HL-60 (cell line): ENCODE data around the gene PPP1R16B.

Experiments used
- TF ChIP-seq, protein P1 (sequence below): IDR thresholded peaks from 2 replicates; pipeline ENCODE4 v1.6.1; 2012; ENCODE audit warnings: low read depth; ENCODE audit not compliant: insufficient replicate concordance
- TF ChIP-seq, protein P2 (sequence below): IDR thresholded peaks from one replicate; pipeline ENCODE4 v1.5.1; 2011; ENCODE audit warnings: low read length, control low read depth, inconsistent platforms; ENCODE audit not compliant: insufficient read depth

DNA sequence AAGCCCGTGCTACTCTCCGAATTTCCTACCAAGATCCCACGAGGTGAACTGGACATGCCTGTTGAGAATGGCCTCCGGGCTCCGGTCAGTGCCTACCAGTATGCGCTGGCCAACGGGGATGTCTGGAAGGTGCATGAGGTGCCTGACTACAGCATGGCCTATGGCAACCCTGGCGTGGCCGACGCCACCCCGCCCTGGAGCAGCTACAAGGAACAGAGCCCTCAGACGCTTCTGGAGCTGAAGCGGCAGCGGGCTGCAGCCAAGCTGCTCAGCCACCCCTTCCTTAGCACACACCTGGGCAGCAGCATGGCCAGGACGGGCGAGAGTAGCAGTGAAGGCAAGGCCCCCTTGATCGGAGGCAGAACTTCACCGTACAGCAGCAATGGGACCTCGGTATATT, 112.7 kb downstream of the PPP1R16B start:
- TF ChIP-seq, protein P1, sequence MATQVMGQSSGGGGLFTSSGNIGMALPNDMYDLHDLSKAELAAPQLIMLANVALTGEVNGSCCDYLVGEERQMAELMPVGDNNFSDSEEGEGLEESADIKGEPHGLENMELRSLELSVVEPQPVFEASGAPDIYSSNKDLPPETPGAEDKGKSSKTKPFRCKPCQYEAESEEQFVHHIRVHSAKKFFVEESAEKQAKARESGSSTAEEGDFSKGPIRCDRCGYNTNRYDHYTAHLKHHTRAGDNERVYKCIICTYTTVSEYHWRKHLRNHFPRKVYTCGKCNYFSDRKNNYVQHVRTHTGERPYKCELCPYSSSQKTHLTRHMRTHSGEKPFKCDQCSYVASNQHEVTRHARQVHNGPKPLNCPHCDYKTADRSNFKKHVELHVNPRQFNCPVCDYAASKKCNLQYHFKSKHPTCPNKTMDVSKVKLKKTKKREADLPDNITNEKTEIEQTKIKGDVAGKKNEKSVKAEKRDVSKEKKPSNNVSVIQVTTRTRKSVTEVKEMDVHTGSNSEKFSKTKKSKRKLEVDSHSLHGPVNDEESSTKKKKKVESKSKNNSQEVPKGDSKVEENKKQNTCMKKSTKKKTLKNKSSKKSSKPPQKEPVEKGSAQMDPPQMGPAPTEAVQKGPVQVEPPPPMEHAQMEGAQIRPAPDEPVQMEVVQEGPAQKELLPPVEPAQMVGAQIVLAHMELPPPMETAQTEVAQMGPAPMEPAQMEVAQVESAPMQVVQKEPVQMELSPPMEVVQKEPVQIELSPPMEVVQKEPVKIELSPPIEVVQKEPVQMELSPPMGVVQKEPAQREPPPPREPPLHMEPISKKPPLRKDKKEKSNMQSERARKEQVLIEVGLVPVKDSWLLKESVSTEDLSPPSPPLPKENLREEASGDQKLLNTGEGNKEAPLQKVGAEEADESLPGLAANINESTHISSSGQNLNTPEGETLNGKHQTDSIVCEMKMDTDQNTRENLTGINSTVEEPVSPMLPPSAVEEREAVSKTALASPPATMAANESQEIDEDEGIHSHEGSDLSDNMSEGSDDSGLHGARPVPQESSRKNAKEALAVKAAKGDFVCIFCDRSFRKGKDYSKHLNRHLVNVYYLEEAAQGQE, result no peak
- TF ChIP-seq, protein P2, sequence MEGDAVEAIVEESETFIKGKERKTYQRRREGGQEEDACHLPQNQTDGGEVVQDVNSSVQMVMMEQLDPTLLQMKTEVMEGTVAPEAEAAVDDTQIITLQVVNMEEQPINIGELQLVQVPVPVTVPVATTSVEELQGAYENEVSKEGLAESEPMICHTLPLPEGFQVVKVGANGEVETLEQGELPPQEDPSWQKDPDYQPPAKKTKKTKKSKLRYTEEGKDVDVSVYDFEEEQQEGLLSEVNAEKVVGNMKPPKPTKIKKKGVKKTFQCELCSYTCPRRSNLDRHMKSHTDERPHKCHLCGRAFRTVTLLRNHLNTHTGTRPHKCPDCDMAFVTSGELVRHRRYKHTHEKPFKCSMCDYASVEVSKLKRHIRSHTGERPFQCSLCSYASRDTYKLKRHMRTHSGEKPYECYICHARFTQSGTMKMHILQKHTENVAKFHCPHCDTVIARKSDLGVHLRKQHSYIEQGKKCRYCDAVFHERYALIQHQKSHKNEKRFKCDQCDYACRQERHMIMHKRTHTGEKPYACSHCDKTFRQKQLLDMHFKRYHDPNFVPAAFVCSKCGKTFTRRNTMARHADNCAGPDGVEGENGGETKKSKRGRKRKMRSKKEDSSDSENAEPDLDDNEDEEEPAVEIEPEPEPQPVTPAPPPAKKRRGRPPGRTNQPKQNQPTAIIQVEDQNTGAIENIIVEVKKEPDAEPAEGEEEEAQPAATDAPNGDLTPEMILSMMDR, result no peak
